HG03175 (cell line): ENCODE data around the gene CENPM.

ENCODE experiments used
- ATAC-seq: cut with Tn5 transposase; IDR thresholded peaks from one replicate; pipeline ENCODE4 v1.9.1; 2021; ENCODE audit warnings: mild to moderate bottlenecking, moderate library complexity; ENCODE audit not compliant: unreplicated experiment

CENPM gene

DNA sequence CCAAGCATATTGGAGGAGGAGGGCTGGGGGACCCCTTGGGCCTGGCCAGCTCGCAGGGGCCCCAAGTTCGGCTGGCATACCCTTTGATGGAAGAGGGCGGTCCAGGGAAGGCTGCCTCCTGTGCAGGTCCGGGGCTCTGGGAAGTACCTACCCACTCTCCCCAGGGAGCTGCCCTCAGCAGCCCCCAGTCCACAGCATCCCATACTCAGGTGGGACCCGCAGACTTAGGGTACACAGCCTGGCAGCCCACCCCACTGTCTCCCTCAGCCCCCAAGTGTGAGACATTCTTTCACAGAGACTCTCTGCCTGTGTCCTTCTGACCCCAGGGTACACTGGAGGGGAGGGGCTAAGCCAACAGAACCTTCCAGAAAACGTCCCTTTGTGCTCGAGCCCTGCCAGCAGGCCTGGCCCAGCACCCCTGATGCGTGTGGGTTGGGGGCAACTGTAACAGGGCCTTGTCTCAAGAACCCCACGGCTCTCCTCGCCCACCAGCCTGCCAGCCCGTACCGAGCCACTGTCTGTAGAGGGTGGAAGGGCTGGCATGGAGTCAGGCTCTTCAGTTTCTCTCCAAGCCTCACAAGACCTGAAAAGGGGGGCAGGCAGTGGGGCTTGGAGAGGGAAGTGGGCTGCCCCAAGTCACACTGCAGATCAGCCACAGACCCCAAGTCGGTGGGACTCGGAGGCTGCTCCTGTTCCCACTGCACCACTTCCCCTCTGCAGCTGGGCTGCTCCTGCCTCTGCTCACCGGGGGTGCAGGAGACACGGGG, 13.4 kb downstream of the CENPM start:
- no peak for ATAC-seq

- no peak for ATAC-seq
Observed at GRCh38 chr22:41932353-41932752, 14.6 kb downstream of the CENPM start.

- no peak for ATAC-seq
Observed at GRCh38 chr22:41931701-41932269, 15.2 kb downstream of the CENPM start.

GRCh38 chr22:41929418-41929810, 17.5 kb downstream of the CENPM start:
- ATAC-seq, result no peak

DNA sequence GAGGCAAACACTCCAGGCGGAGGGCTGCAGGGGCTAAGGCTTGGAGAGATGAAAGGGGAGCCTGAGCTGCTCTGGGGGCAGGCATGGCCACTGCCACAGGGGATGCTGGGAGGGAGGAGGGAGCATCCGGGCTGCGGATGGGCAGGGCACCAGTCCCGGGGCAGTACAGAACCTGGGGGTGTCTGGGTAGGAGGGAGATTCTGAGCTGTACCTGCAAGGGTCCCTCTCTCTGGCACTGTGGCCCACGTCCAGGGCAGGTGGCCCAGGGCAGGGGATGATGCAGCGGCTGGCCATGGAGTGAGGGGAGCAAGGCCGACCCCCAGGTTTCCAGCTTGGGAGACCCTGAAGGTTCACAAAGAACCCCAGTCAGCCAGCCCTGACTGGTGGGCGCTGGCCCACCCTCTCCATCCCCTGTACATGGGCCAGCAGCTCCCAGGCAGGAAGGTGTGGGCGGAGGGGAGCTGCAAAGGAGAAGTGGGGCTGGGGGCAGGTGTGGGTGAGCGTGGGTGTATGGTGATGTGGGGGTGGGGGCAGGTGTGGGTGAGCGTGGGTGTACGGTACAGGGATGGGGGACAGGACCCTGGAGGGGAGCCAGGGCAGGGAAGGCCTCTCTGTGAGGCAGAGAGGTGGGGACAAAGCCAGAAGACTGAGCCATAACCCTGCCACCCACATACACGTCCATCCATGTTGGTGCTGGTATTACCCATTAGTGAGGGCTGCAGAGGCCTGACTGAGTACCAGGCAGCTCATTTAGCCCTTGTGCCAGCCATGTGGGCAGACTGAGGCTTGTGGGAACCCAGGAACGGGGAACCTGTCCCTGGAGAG, 18.1 kb downstream of the CENPM start:
- no peak for ATAC-seq

- ATAC-seq, result no peak
Observed at GRCh38 chr22:41927813-41928212, 19.1 kb downstream of the CENPM start.

- peak; percentile 43 for ATAC-seq
Observed at GRCh38 chr22:41925783-41926460, 21.0 kb downstream of the CENPM start.

DNA sequence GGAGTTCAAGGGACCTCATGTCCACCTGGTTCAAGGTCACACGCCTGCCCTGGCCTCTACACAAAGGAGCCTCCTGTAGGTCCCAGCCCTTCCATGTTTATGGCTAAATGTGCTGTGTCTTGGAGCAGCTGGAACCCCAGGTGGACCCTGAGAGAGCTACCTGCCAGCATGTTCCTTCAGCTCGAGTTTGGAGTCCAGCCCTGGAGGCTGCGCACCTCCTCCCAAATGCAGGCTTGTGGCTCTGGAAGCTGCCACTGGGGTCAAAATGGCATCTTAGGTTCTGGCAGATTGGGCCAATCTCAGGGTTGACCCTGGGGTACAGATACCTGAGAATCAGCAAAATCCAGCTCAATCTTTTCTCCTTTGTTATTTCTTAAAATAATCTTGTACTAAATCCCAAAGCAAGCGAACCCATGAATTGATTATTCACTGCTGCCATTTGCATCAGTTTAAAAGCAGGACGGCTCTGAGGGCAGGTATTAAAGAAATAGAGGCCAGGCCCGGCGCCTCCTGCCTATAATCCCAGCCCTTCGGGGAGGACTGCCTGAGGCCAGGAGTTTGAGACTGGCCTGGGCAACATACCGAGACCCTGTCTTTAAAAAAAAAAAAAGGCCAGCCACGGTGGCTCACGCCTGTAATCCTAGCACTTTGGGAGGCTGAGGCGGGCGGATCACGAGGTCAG, 23.2 kb downstream of the CENPM start:
- ATAC-seq, result no peak

- no peak for ATAC-seq
Observed at GRCh38 chr22:41922940-41923594, 23.9 kb downstream of the CENPM start.

DNA sequence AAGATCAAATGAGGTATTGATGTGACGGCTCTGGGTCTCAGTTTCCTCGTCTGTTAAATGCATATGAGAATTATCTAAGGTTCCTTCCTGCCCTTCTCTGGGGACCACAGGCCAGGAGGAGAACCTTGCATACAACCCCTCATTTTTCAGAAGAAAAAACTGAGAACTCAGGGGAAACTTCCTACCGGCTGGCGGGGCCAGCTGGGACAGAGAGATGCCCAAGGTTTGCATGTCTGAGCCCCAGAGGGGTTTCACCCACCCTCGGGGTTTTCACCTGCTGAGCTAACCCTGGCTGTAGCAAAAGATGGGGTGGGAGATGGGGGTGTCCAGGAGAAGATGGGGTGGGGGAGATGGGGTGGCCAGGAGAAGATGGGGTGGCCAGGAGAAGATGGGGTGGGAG, 24.6 kb downstream of the CENPM start:
- ATAC-seq, result no peak

DNA sequence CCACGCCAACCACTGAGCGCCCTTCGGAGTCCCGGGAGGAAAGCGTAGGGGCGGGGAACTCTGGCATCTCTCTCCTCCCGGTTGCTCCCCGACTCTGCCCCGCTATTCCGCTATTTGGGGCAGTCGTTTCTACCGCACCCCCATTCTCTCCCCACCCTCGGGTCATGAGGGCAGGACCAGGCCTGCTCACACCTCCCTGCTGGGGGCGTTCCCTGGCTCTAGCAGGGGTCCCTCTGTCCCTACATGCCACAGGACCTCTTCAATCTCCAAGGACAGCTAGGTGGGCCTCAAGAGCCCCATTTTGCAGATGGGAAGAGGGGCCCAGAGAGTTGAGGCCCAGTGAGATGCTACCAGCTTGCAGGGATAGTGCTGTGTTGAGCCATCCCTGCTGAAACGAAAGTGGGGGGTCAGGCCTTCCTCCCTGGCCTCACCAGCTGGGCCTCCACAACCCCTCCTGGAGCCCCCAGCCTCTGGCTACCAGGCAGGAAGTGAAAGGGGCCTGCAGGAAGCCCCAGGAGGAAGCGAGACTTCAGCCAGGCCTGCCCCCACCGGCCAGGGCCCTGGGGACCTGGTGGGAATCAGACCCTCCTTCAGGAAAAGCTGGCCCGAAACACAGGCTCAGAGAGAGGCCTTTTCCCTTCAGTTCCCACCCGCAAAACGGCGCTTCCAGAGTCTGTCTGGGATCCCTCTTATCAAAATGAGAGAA, 26.5 kb downstream of the CENPM start:
- ATAC-seq, result peak; percentile 26

GRCh38 chr22:41919357-41920224, 27.4 kb downstream of the CENPM start:
- ATAC-seq, result peak; percentile 52

- ATAC-seq, result no peak
Observed at GRCh38 chr22:41917903-41918791, 28.8 kb downstream of the CENPM start.

- ATAC-seq, result no peak
Observed at GRCh38 chr22:41917375-41917902, 29.5 kb downstream of the CENPM start.

DNA sequence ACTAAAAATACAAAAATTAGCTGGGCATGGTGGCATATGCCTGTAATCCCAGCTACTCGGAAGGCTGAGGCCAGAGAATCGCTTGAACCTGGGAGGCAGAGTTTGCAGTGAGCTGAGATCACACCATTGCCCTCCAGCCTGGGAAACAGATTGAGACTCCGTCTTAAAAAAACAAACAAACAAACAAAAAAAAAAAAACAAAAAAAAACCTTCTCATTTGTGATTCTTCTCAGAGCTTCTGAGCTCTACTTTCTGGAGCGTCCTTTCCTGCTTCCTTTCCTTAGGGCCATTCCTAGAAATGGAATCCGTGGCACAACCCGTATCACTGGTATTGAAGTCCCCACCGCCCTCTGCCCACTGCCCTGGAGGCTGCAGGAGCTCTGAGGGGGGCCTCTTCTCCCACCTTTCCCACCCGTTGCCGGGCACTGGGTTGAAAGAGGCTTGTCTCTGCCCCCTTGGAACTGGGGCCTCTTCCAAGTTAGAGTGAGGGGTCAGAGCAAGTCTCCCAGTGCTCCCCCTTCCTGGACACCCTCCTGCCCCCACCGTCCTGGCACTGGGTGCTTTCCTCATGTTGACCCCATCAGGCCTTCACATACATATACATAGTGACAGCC, 30.1 kb downstream of the CENPM start:
- ATAC-seq, result no peak

- no peak for ATAC-seq
Observed at GRCh38 chr22:41915786-41916493, 31.0 kb downstream of the CENPM start.
